GM13976 (cell line): Measurements from ENCODE around the gene NOC4L.

Experiments
- DNase-seq: peaks from one replicate; pipeline ENCODE4 v3.0.0; 2012; ENCODE audit warnings: low spot score
- CTCF ChIP-seq: IDR thresholded peaks from 2 replicates; pipeline ENCODE4 v1.5.1; 2012; ENCODE audit warnings: borderline replicate concordance, mild to moderate bottlenecking; ENCODE audit not compliant: insufficient read depth; ENCODE audit errors: extremely low read depth, missing control alignments, control extremely low read depth
- in situ Hi-C: fragments of 300-500 bp; cut with MboI; formaldehyde crosslinking; loops from one replicate; pipeline ENCODE4 v1.12.0; 2022; ENCODE audit warnings: low sequenced_read_pairs, mixed read lengths, inconsistent platforms; ENCODE audit not compliant: unreplicated experiment

NOC4L gene

GRCh38 chr12:132103542-132104308, 40.5 kb upstream of the NOC4L start:
- in situ Hi-C loops, result no loop called here
- DNase-seq, result no peak
- TF ChIP-seq CTCF, result no peak

GRCh38 chr12:132105467-132105866, 38.8 kb upstream of the NOC4L start:
- no peak for TF ChIP-seq CTCF
- in situ Hi-C loops, result no loop called here

GRCh38 chr12:132106921-132107320, 37.3 kb upstream of the NOC4L start:
- in situ Hi-C loops, result no loop called here
- no peak for TF ChIP-seq CTCF
- DNase-seq, result no peak

More at GRCh38 chr12:132105467-132105866, 38.8 kb upstream of the NOC4L start:
- DNase-seq, result no peak

GRCh38 chr12:132108211-132108832, 35.9 kb upstream of the NOC4L start:
- in situ Hi-C loops, result no loop called here
- TF ChIP-seq CTCF, result no peak
- DNase-seq, result no peak

- TF ChIP-seq CTCF, result no peak
- in situ Hi-C loops, result no loop called here
- DNase-seq, result no peak
Measured at GRCh38 chr12:132109741-132110140, 34.5 kb upstream of the NOC4L start.

GRCh38 chr12:132110677-132111076, 33.6 kb upstream of the NOC4L start:
- DNase-seq, result no peak
- in situ Hi-C loops, result no loop called here
- no peak for TF ChIP-seq CTCF
